ENCODE measurements around the gene SGPP2.

GRCh38 chr2:222569826-222570225 lies 145.5 kb downstream of the SGPP2 start:
- TF ChIP-seq POLR2A (IDR thresholded peaks at IDR 0.05; ENCODE audit: low read length) (no peak), GATA1 (IDR thresholded peaks at IDR 0.05; ENCODE audit: low read depth, low read length) (no peak)
